DMS 273 treated with DMSO at 0.1 percent for 48 hours (cell line): ENCODE results near the gene GOLGA8O.
"Not testable (repeated sequence)": the region's sequence is repeated elsewhere in the genome, so short reads cannot be mapped to it uniquely, and the experiment has no call there.

Experiments used
- DNase-seq: peaks from one replicate; lab custom pipeline; 2025; lab: John Stamatoyannopoulos, UW

GOLGA8O gene

DNA sequence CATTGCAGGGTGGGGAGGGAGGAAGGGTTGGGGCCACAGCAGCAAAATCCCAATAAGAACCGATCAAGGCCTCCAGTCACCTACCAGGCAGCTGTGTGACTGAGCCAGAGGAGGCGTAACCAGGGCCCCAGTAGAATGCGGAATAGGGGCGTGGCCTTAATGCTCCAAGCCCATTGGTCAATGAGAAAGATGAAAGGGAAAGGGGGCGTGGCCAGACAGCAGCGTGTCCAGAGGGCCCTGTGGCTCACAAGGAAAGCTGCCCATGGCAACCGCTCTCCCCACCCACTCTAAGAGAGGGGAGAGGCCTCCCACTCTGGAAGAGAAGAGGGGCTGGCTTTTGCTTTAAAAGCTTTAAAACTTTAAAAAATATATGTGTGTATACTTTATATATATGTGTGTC is at the start of gene GOLGA8O:
GOLGA8O (minus strand) TSS at position 101 of the 400 bp plus-strand sequence; CDS start at position 3, 98 bp downstream.
- not testable (repeated sequence) for DNase-seq

GRCh38 chr15:32504152-32504811 is 48.8 kb upstream of the GOLGA8O start:
- DNase-seq: not testable (repeated sequence)

GRCh38 chr15:32502946-32503345 is 47.5 kb upstream of the GOLGA8O start:
- not testable (repeated sequence) for DNase-seq

DNA sequence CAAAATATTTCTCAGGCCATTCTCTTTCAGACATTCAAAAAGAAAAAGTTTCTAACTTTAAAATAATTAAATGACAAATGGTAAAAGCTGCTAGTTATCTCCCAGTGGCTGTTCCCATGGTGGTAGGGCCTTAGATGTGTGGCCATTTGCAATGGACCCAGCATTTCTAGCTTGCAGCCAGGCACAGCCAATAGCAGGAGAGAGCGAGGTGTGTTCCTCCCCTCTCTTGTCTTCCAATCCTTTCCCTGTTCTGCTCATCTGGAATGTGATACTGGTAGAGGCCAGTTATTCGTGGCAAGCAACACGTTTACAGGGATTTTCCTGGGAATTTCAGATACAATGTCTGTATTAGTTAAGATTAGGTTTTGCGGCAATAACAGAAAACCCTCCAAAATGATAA is 37.3 kb upstream of the GOLGA8O start:
- not testable (repeated sequence) for DNase-seq

- DNase-seq: not testable (repeated sequence)
These were observed 31.0 kb upstream of the GOLGA8O start for GRCh38 chr15:32486474-32486873.

- not testable (repeated sequence) for DNase-seq
These were observed 27.9 kb upstream of the GOLGA8O start for GRCh38 chr15:32483377-32483776.

DNA sequence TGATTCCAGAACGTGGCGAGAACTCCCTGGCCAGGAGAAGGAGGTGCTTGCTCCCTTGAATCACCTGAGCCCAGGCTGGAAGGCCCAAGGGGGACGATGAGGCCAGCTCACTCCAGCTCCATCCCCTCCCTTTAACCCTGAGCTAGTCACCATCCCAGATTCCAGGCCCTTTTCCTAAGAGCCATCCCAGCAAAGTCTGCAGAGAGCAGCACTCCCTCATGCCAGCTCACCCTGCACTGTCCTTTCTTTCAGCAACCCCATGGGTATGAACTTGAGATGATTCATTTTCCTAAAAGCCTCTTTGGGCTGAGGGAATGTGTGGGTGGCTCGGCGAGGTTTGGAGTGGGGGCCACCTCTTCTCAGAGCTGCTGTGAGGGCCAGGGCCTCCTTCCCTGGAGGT is 26.2 kb upstream of the GOLGA8O start:
- DNase-seq: not testable (repeated sequence)

- DNase-seq: not testable (repeated sequence)
These were observed 12.6 kb upstream of the GOLGA8O start for GRCh38 chr15:32468076-32468475.

GRCh38 chr15:32440445-32440977 is 14.9 kb downstream of the GOLGA8O start:
- not testable (repeated sequence) for DNase-seq

- DNase-seq: not testable (repeated sequence)
These were observed 21.1 kb downstream of the GOLGA8O start for GRCh38 chr15:32434102-32434963.

GRCh38 chr15:32427635-32428034 is 27.8 kb downstream of the GOLGA8O start:
- DNase-seq: not testable (repeated sequence)

DNA sequence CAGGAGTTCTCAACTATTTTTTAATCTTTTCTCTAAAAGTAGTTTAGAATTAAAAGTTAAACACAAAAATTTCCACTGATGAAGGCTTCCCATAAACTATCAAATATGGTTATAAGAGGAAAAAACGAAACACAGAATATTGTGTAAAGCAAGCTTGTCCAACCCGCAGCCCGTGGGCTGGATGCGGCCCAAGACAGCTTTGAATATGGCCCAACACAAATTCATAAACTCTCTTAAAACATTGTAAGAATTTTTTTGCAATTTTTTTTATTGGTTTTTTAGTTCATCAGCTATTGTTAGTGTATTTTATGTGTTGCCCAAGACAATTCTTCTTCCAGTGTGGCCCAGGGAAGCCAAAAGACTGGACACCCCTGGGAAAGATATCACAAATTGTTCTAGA is 28.9 kb downstream of the GOLGA8O start:
- not testable (repeated sequence) for DNase-seq

DNA sequence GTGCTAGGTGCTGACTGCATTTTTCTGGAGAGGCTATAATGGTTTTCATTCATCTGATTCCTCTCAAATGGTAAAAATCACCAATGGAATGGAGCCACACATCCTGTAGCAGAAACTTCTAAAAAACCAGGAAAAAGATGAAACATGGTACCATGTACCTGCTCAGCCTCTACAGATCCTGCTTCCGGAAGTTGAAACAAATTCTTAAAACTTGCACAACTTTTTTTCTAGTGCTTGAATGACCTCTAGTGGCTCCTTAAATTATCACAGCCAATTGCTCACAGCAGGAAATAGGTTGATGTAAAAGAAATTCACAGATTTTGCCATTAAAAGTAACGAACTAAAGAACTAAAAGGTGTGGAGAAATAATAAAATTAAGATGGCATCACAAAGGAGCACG is 47.5 kb downstream of the GOLGA8O start:
- DNase-seq: not testable (repeated sequence)

- not testable (repeated sequence) for DNase-seq
These were observed 52.2 kb downstream of the GOLGA8O start, which contains the start of gene GOLGA8K for GRCh38 chr15:32403192-32403591. TSS of gene GOLGA8K (minus strand) at chr15:32403292. CDS start at chr15:32403194, 98 bp downstream.

DNA sequence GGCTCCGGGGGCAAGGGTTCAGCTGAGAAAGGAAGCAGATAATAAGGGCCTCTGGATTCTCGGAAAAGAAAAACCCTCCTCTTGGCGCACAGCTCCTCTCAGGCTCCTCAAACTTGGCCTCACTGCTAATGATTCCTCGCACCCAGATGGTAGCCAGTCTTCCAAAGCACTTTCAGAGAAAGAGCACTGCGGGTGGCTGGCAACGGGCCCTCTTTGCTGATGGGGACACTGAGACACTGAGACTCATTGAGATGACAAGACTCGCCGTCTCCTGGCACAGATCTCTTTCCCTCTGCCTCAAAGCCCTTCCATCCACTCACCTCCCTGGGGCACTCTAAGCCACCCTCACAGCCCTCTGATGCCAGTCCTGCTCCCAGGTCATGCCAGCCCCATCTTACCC is 58.9 kb downstream of the GOLGA8O start:
- not testable (repeated sequence) for DNase-seq
